Neural progenitor cell (in vitro differentiated cells): ENCODE results near the gene TSPAN32. TPM values are rescaled to one million over a fixed set of nuclear protein-coding genes. Genes with fewer than 3 reads are reported as not detected.

Source experiments
- DNase-seq: peaks from one replicate; pipeline ENCODE4 v3.0.0-alpha.2; 2016; ENCODE audit warnings: low spot score
- H2AFZ ChIP-seq: fragments of 200-600 bp; sonication (generic); replicated peaks from 2 replicates; pipeline ENCODE4 v1.6.1; 2016; ENCODE audit warnings: antibody characterized with exemption
- H3F3A ChIP-seq: fragments of 200-600 bp; sonication (generic); 2 replicates; pipeline ENCODE4 v1.6.1; 2016; ENCODE audit warnings: antibody characterized with exemption, low read depth
- H3K27ac ChIP-seq: fragments of 200-600 bp; sonication (generic); 2 replicates; pipeline ENCODE4 v1.5.1; 2016; ENCODE audit warnings: mild to moderate bottlenecking
- H3K27me3 ChIP-seq: fragments of 200-600 bp; sonication (generic); 2 replicates; pipeline ENCODE4 v1.6.1; 2016; ENCODE audit warnings: mild to moderate bottlenecking, moderate library complexity
- H3K36me3 ChIP-seq: fragments of 200-600 bp; sonication (generic); 2 replicates; pipeline ENCODE4 v1.5.1; 2016
- H3K4me1 ChIP-seq: fragments of 200-600 bp; sonication (generic); 2 replicates; pipeline ENCODE4 v1.6.1; 2016; ENCODE audit warnings: mixed run types
- H3K4me2 ChIP-seq: fragments of 200-600 bp; sonication (generic); 2 replicates; pipeline ENCODE4 v1.6.1; 2016
- H3K4me3 ChIP-seq: fragments of 200-600 bp; sonication (generic); 2 replicates; pipeline ENCODE4 v1.5.1; 2016
- H3K79me2 ChIP-seq: fragments of 200-600 bp; sonication (generic); 2 replicates; pipeline ENCODE4 v1.6.1; 2016; ENCODE audit warnings: low read depth
- H3K9ac ChIP-seq: fragments of 200-600 bp; sonication (generic); 2 replicates; pipeline ENCODE4 v1.6.1; 2016
- H3K9me3 ChIP-seq: fragments of 200-600 bp; sonication (generic); 2 replicates; pipeline ENCODE4 v1.5.1; 2016; ENCODE audit warnings: low read depth
- H4K20me1 ChIP-seq: fragments of 200-600 bp; sonication (generic); 2 replicates; pipeline ENCODE4 v1.6.1; 2016; ENCODE audit warnings: low read depth
- H3K27ac Mint-ChIP-seq: 3 replicates; pipeline ENCODE4 v1.8.0; 2021; ENCODE audit warnings: mixed read lengths
- H3K27me3 Mint-ChIP-seq: 2 replicates; pipeline ENCODE4 v1.8.0; 2022; ENCODE audit warnings: low read depth, mild to moderate bottlenecking, inconsistent platforms, moderate library complexity, mixed read lengths; ENCODE audit not compliant: insufficient read depth
- H3K36me3 Mint-ChIP-seq: 3 replicates; pipeline ENCODE4 v1.8.0; 2021; ENCODE audit warnings: mixed read lengths
- H3K4me1 Mint-ChIP-seq: 3 replicates; pipeline ENCODE4 v1.8.0; 2021; ENCODE audit warnings: mixed read lengths
- H3K4me3 Mint-ChIP-seq: 3 replicates; pipeline ENCODE4 v1.8.0; 2021; ENCODE audit warnings: mild to moderate bottlenecking, moderate library complexity, mixed read lengths
- H3K9me3 Mint-ChIP-seq: 3 replicates; pipeline ENCODE4 v1.8.0; 2020; ENCODE audit warnings: mixed read lengths
- EZH2 ChIP-seq: fragments of 200-600 bp; sonication (generic); IDR thresholded peaks from 2 replicates; pipeline ENCODE4 v1.6.1; 2017; ENCODE audit warnings: antibody characterized with exemption, mild to moderate bottlenecking, moderate library complexity
- EZH2phosphoT487 ChIP-seq: fragments of 200-600 bp; sonication (generic); IDR thresholded peaks from 2 replicates; pipeline ENCODE4 v1.6.1; 2017; ENCODE audit warnings: antibody characterized with exemption
- total RNA-seq: library from RNA; depleted of rRNA; stranded (reverse); fragments of >200 nt; gene quantifications from 2 replicates; pipeline ENCODE4 v1.2.3, GENCODE V29; 2015; ENCODE audit warnings: low replicate concordance
- TF ChIP-seq, protein P1 (sequence below): fragments of 200-600 bp; sonication (generic); IDR thresholded peaks from 2 replicates; pipeline ENCODE4 v1.5.1; 2017; ENCODE audit warnings: antibody characterized with exemption, mild to moderate bottlenecking

TSPAN32 gene
- total RNA-seq, 1 donor from 2014 or later: not detected

DNA sequence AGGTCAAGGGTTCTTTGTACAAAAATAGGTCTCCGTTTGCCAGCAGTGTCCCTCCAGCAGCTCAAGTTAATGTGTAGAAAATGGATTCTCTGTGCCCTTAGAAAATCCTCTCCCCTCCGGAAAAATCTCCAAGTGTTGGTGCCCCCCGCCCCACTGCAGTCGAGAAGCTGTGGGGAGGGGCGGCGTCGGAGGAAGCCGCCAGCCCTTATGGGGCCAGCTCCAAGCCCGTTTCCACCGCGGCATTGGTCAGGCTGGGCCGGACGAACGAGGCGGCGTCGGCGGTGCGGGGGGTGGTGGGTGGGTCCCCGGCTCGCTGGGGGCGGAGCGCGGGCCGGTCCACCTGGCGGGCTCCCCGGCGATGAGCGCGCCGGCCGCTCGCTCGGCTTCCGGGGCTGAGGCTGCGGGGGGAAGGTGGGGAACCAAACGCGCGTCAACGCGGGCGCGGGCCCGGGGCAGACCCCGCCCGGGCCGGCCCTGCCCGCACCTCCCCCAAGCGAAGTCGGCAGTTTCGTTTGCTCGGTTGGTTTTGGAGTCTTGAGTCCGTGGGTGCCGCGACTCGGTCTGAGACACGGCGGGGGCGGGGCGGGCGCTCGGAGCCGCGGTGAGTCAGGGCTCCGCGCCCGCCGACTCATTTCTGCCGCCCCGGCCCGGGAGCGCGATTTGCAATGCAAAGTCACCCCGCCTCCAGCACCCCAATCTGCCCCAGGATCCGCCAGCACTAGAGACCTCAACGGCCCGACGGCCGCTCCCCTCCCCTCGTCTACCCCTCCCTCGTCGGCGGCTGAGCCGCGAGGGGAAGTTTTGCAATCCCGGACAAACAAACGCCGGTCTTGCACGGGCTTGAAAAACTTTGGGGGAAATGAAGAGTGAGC lies 32.8 kb upstream of the TSPAN32 start:
- Histone ChIP-seq H3K9me3 (no peaks in the 10 kb centered on the region), H3K27ac (no peak overlapping the region), H2AFZ (peak overlapping the region; percentile 78), H3F3A (no peaks in the 10 kb centered on the region), H3K4me2 (peak overlapping the region; percentile 80), H3K36me3 (no peaks in the 10 kb centered on the region), H4K20me1 (no peaks in the 10 kb centered on the region), H3K4me1 (peaks cover 4% of the 10 kb centered on the region), H3K79me2 (no peaks in the 10 kb centered on the region), H3K4me3 (peak overlapping the region; percentile 49), H3K9ac (no peak overlapping the region), H3K27me3 (peaks cover 96% of the 10 kb centered on the region)
- Mint-ChIP-seq H3K27ac (no peak overlapping the region), H3K4me3 (peak overlapping the region; percentile 74), H3K27me3 (peaks cover 49% of the 10 kb centered on the region), H3K4me1 (peaks cover 4% of the 10 kb centered on the region), H3K36me3 (no peaks in the 10 kb centered on the region), H3K9me3 (peaks cover 4% of the 10 kb centered on the region)
- peak; percentile 95 for TF ChIP-seq EZH2phosphoT487
- TF ChIP-seq EZH2: peak; percentile 91
- TF ChIP-seq, protein P1, sequence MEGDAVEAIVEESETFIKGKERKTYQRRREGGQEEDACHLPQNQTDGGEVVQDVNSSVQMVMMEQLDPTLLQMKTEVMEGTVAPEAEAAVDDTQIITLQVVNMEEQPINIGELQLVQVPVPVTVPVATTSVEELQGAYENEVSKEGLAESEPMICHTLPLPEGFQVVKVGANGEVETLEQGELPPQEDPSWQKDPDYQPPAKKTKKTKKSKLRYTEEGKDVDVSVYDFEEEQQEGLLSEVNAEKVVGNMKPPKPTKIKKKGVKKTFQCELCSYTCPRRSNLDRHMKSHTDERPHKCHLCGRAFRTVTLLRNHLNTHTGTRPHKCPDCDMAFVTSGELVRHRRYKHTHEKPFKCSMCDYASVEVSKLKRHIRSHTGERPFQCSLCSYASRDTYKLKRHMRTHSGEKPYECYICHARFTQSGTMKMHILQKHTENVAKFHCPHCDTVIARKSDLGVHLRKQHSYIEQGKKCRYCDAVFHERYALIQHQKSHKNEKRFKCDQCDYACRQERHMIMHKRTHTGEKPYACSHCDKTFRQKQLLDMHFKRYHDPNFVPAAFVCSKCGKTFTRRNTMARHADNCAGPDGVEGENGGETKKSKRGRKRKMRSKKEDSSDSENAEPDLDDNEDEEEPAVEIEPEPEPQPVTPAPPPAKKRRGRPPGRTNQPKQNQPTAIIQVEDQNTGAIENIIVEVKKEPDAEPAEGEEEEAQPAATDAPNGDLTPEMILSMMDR: no peak
- peak; percentile 73 for DNase-seq

DNA sequence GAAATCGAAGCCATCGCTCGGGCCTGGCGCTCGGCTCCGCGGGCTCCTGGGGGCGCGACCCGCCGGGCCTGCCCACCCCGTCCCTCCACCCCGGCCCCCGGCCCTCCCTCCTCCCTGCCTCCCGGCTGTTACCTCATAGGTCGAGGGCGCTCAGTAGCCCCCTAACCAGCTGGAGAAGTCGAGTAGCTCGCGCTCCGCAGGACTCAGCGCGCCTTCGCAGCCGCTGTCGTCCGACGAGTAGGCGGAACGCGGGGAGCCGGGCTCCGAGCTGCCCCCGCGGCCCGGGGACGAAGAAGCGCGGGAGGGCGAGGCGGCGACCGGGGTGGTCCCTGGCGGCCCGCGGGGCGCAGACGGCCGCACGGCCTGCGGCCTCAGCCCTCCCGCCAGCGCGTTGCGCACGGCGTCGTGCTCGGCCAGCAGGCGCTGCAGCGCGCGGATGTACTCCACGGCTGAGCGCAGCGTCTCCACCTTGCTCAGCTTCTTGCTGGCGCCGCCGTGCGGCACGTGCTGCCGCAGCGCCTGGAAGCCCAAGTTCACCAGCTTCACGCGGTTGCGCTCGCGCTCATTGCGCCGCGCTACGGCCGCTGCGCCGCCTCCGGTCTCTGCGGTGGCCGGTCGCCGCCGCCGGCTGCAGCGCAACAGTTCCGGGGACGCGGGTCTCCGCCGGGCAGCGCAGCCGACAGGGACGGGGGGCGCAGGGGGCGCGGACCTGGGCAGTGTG lies 32.1 kb upstream of the TSPAN32 start:
- Histone ChIP-seq H3K4me1 (peaks cover 4% of the 10 kb centered on the region), H2AFZ (peak overlapping the region; percentile 78), H3K79me2 (no peaks in the 10 kb centered on the region), H3K4me3 (peak overlapping the region; percentile 49), H3K27me3 (peaks cover 100% of the 10 kb centered on the region), H3F3A (no peaks in the 10 kb centered on the region), H3K9me3 (no peaks in the 10 kb centered on the region), H3K4me2 (peak overlapping the region; percentile 80), H3K27ac (no peak overlapping the region), H3K36me3 (no peaks in the 10 kb centered on the region), H3K9ac (no peak overlapping the region), H4K20me1 (no peaks in the 10 kb centered on the region)
- Mint-ChIP-seq H3K4me1 (peaks cover 4% of the 10 kb centered on the region), H3K27me3 (peaks cover 55% of the 10 kb centered on the region), H3K4me3 (peak overlapping the region; percentile 70), H3K27ac (no peak overlapping the region), H3K36me3 (no peaks in the 10 kb centered on the region), H3K9me3 (peaks cover 6% of the 10 kb centered on the region)
- TF ChIP-seq EZH2 (no peak), EZH2phosphoT487 (peak; percentile 74)
- TF ChIP-seq, protein P1: peak; percentile 45
- peak; percentile 87 for DNase-seq

DNA sequence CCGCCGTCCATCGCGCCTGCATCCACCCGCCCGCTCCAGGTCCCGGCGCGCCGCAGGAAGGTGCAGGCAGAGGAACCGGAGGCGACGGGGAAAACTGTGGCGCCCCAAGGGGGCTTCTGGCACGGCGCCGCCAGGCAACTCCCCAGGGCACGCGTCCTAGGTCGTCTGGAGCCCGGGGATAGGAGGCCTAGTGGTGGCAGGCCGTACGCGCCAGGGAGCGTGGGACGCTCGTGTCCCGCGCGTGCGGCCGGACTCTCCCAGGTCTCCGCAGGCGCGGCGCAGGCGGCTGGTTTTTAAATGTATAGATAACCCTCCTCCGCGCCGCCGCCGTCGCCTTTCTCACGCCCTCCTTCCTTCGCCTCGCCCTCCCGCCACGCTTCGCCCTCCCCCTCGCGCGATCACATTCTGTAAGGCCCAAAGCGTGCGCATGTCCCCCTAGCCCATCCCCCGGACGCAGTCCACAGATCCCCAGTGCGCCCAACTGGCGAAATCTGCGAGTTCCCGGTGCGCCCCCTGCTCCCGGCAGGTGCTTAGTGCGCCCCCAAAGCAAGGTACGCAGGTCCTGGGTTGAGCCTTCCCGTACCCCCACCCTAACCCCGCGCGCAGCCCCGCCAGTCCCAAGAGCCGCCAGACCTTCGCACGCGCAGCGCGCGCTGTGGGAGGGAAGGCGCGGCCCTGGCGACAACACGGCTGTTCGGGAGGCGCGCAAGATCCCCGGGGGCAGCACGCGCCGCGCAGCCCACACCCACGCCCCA lies 31.3 kb upstream of the TSPAN32 start, which contains the start of gene ASCL2:
Gene ASCL2 (minus strand): TSS at position 267 of the 755 bp plus-strand sequence. CDS start 256 bp downstream, at position 11.
- H3F3A ChIP-seq: no peaks in the 10 kb centered on the region
- H3K36me3 ChIP-seq: no peaks in the 10 kb centered on the region
- H3K9me3 ChIP-seq: no peaks in the 10 kb centered on the region
- Mint-ChIP-seq H3K4me3 (peak within 1 kb of the TSS; percentile 71), H3K36me3 (no peaks in the 10 kb centered on the region), H3K27ac (no peak within 1 kb of the TSS), H3K9me3 (peaks cover 6% of the 10 kb centered on the region), H3K27me3 (peaks cover 52% of the 10 kb centered on the region), H3K4me1 (peaks cover 4% of the 10 kb centered on the region)
- H3K4me2 ChIP-seq: peak within 1 kb of the TSS; percentile 80
- TF ChIP-seq EZH2 (peak; percentile 76), EZH2phosphoT487 (peak; percentile 16)
- TF ChIP-seq, protein P1: no peak
- DNase-seq: peak; percentile 40
- H3K4me1 ChIP-seq: peaks cover 4% of the 10 kb centered on the region
- no peaks in the 10 kb centered on the region for H3K79me2 ChIP-seq
- H4K20me1 ChIP-seq: no peaks in the 10 kb centered on the region
- H3K27me3 ChIP-seq: peaks cover 100% of the 10 kb centered on the region
- no peak within 1 kb of the TSS for H3K9ac ChIP-seq
- peak within 1 kb of the TSS; percentile 49 for H3K4me3 ChIP-seq
- H3K27ac ChIP-seq: no peak within 1 kb of the TSS
- H2AFZ ChIP-seq: peak within 1 kb of the TSS; percentile 78
